HFFc6 (cell line): ENCODE results near the gene SALL3. TPM values are rescaled to one million over a fixed set of nuclear protein-coding genes. Genes with fewer than 3 reads are reported as not detected.
"Not testable (repeated sequence)": the region's sequence is repeated elsewhere in the genome, so short reads cannot be mapped to it uniquely, and the experiment has no call there.

Experiments
- DNase-seq: peaks from one replicate; pipeline ENCODE4 v3.0.0-alpha.2; 2018
- H3K27ac Mint-ChIP-seq: 2 replicates; pipeline ENCODE4 v1.8.0; 2020; ENCODE audit warnings: mild to moderate bottlenecking, mixed read lengths
- H3K27me3 Mint-ChIP-seq: 2 replicates; pipeline ENCODE4 v1.8.0; 2021; ENCODE audit warnings: mild to moderate bottlenecking, moderate library complexity, mixed read lengths; ENCODE audit not compliant: insufficient read depth
- H3K36me3 Mint-ChIP-seq: 2 replicates; pipeline ENCODE4 v1.8.0; 2021; ENCODE audit warnings: low read depth, mixed read lengths
- H3K4me1 Mint-ChIP-seq: 2 replicates; pipeline ENCODE4 v1.8.0; 2020; ENCODE audit warnings: low read depth, mixed read lengths
- H3K4me3 Mint-ChIP-seq: 2 replicates; pipeline ENCODE4 v1.8.0; 2020; ENCODE audit warnings: mild to moderate bottlenecking, moderate library complexity, mixed read lengths
- H3K9me3 Mint-ChIP-seq: 2 replicates; pipeline ENCODE4 v1.8.0; 2020; ENCODE audit warnings: mild to moderate bottlenecking, mixed read lengths
- CTCF ChIP-seq: fragments of 200-600 bp; sonication (generic); IDR thresholded peaks from 2 replicates; pipeline ENCODE4 v1.5.0; 2021; ENCODE audit warnings: antibody characterized with exemption, mild to moderate bottlenecking
- total RNA-seq, 6 experiments: library from RNA; stranded (reverse); fragmentation: NEBNext Ultra II Directional; extraction: Animal tissue kit (Norgen Biotek cat#: 25700); gene quantifications; 2 replicates in 1 of 6; 3 replicates in 5 of 6; pipeline ENCODE4 v1.2.3, GENCODE V29; 2021

SALL3 gene
- total RNA-seq, 6 experiments from 2014 or later, result not detected

GRCh38 chr18:78955051-78955450 lies 24.6 kb upstream of the SALL3 start:
- Mint-ChIP-seq H3K27ac (no peak overlapping the region), H3K4me1 (no peaks in the 10 kb centered on the region), H3K9me3 (peaks cover 42% of the 10 kb centered on the region), H3K27me3 (no peaks in the 10 kb centered on the region), H3K4me3 (no peak overlapping the region), H3K36me3 (peaks cover 4% of the 10 kb centered on the region; the same call in 1 of the 2 replicates)
- DNase-seq, result no peak
- TF ChIP-seq CTCF, result no peak

- no peak overlapping the region for H3K4me3 Mint-ChIP-seq
- TF ChIP-seq CTCF, result no peak
- no peak for DNase-seq
- H3K27me3 Mint-ChIP-seq, result no peaks in the 10 kb centered on the region
- peaks cover 8% of the 10 kb centered on the region; the same call in 1 of the 2 replicates for H3K36me3 Mint-ChIP-seq
- no peaks in the 10 kb centered on the region for H3K4me1 Mint-ChIP-seq
- no peak overlapping the region for H3K27ac Mint-ChIP-seq
- H3K9me3 Mint-ChIP-seq, result peaks cover 37% of the 10 kb centered on the region
Measured at GRCh38 chr18:78957140-78957539, 22.5 kb upstream of the SALL3 start.

GRCh38 chr18:78960709-78961108 lies 18.9 kb upstream of the SALL3 start:
- Mint-ChIP-seq H3K4me3 (no peak overlapping the region), H3K27me3 (no peaks in the 10 kb centered on the region), H3K9me3 (peaks cover 29% of the 10 kb centered on the region), H3K36me3 (peaks cover 10% of the 10 kb centered on the region), H3K27ac (no peak overlapping the region), H3K4me1 (no peaks in the 10 kb centered on the region)
- TF ChIP-seq CTCF, result no peak
- no peak for DNase-seq

GRCh38 chr18:78962098-78962497 lies 17.5 kb upstream of the SALL3 start:
- Mint-ChIP-seq H3K27ac (no peak overlapping the region), H3K36me3 (peaks cover 10% of the 10 kb centered on the region), H3K9me3 (peaks cover 28% of the 10 kb centered on the region), H3K4me1 (no peaks in the 10 kb centered on the region), H3K27me3 (no peaks in the 10 kb centered on the region), H3K4me3 (no peak overlapping the region)
- TF ChIP-seq CTCF, result no peak
- DNase-seq, result no peak

GRCh38 chr18:78964727-78965126 lies 14.9 kb upstream of the SALL3 start:
- H3K9me3 Mint-ChIP-seq, result peaks cover 29% of the 10 kb centered on the region
- not testable (repeated sequence) for DNase-seq, H3K4me3 Mint-ChIP-seq, H3K4me1 Mint-ChIP-seq, H3K36me3 Mint-ChIP-seq, H3K27ac Mint-ChIP-seq, H3K27me3 Mint-ChIP-seq

- H3K27me3 Mint-ChIP-seq, result peaks cover 2% of the 10 kb centered on the region; the same call in 1 of the 2 replicates
- DNase-seq, result no peak
- peaks cover 10% of the 10 kb centered on the region for H3K36me3 Mint-ChIP-seq
- no peak for TF ChIP-seq CTCF
- no peaks in the 10 kb centered on the region for H3K4me1 Mint-ChIP-seq
- H3K4me3 Mint-ChIP-seq, result no peak overlapping the region
- H3K27ac Mint-ChIP-seq, result no peak overlapping the region
- H3K9me3 Mint-ChIP-seq, result peaks cover 34% of the 10 kb centered on the region
Measured at GRCh38 chr18:78965260-78965659, 14.4 kb upstream of the SALL3 start.
